HL-60 (cell line): ENCODE measurements around the gene YWHAE.

Experiments used
- DNase-seq, 2 experiments: peaks; one replicate each; pipeline ENCODE4 v3.0.0-alpha.2; 2010 to 2020; ENCODE audit warnings: low read depth in 1 of 2, low spot score in 1 of 2
- H3K27ac ChIP-seq: fragments of 250-450 bp; sonication (Bioruptor Pico); replicated peaks from 2 replicates; pipeline ENCODE4 v1.5.1; 2020; ENCODE audit warnings: mild to moderate bottlenecking, moderate library complexity
- H3K27me3 ChIP-seq: fragments of 250-450 bp; sonication (Bioruptor Pico); 2 replicates; pipeline ENCODE4 v1.5.1; 2021; ENCODE audit warnings: mild to moderate bottlenecking, moderate library complexity; ENCODE audit not compliant: insufficient read depth, poor library complexity, severe bottlenecking
- H3K4me3 ChIP-seq: replicated peaks from 2 replicates; pipeline ENCODE4 v1.5.1; 2011; ENCODE audit warnings: mild to moderate bottlenecking, control low read depth, low read length; ENCODE audit not compliant: insufficient read depth
- GABPA ChIP-seq: IDR thresholded peaks from 2 replicates; pipeline ENCODE4 v1.6.1; 2012; ENCODE audit warnings: low read depth
- POLR2AphosphoS5 ChIP-seq: IDR thresholded peaks from 2 replicates; pipeline ENCODE4 v1.6.1; 2012; ENCODE audit warnings: low read depth
- SPI1 ChIP-seq: IDR thresholded peaks from 2 replicates; pipeline ENCODE4 v1.6.1; 2012; ENCODE audit warnings: low read depth, mild to moderate bottlenecking, borderline replicate concordance
- TF ChIP-seq, protein P1 (sequence below): IDR thresholded peaks from 2 replicates; pipeline ENCODE4 v1.6.1; 2012; ENCODE audit warnings: low read depth; ENCODE audit not compliant: insufficient replicate concordance
- TF ChIP-seq, protein P2 (sequence below): IDR thresholded peaks from one replicate; pipeline ENCODE4 v1.5.1; 2011; ENCODE audit warnings: low read length, control low read depth, inconsistent platforms; ENCODE audit not compliant: insufficient read depth

Gene YWHAE

DNA sequence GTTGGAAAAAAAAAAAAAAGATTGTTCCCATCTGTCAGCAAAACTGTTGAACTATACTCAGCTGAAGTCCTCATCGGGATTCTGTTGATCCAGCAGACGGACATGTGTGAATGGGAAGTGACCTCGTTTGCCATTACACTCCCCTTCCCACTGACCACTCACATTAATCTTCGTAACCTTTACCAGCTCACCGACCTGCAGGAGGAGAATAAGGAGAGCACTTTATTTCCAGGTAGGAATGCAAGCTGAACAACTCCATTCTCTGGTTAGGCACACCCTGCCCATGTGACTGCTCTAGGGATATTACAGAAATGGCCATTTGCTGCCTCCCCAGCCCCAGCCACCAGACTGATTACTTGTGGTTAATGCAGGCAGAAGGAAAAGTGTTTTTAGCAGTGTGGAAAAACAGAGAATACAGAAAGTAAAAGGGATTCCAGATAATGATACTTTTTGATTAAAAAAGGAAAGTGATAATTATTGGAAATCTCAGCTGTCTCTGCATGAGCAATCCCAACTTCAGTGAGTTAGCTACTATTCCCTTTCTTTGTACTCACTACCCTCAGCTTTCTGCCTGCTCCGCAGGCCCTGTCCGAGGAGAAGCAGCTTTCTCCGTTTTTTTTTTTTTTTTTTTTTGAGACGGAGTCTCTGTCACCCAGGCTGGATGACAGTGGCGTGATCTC is 23.6 kb upstream of the YWHAE start:
- Histone ChIP-seq H3K27ac (no peak overlapping the region), H3K27me3 (no peaks in the 10 kb centered on the region), H3K4me3 (no peak overlapping the region)
- no peak for DNase-seq
- TF ChIP-seq POLR2AphosphoS5 (no peak), GABPA (no peak), SPI1 (no peak)
- TF ChIP-seq, protein P1, sequence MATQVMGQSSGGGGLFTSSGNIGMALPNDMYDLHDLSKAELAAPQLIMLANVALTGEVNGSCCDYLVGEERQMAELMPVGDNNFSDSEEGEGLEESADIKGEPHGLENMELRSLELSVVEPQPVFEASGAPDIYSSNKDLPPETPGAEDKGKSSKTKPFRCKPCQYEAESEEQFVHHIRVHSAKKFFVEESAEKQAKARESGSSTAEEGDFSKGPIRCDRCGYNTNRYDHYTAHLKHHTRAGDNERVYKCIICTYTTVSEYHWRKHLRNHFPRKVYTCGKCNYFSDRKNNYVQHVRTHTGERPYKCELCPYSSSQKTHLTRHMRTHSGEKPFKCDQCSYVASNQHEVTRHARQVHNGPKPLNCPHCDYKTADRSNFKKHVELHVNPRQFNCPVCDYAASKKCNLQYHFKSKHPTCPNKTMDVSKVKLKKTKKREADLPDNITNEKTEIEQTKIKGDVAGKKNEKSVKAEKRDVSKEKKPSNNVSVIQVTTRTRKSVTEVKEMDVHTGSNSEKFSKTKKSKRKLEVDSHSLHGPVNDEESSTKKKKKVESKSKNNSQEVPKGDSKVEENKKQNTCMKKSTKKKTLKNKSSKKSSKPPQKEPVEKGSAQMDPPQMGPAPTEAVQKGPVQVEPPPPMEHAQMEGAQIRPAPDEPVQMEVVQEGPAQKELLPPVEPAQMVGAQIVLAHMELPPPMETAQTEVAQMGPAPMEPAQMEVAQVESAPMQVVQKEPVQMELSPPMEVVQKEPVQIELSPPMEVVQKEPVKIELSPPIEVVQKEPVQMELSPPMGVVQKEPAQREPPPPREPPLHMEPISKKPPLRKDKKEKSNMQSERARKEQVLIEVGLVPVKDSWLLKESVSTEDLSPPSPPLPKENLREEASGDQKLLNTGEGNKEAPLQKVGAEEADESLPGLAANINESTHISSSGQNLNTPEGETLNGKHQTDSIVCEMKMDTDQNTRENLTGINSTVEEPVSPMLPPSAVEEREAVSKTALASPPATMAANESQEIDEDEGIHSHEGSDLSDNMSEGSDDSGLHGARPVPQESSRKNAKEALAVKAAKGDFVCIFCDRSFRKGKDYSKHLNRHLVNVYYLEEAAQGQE: no peak
- TF ChIP-seq, protein P2, sequence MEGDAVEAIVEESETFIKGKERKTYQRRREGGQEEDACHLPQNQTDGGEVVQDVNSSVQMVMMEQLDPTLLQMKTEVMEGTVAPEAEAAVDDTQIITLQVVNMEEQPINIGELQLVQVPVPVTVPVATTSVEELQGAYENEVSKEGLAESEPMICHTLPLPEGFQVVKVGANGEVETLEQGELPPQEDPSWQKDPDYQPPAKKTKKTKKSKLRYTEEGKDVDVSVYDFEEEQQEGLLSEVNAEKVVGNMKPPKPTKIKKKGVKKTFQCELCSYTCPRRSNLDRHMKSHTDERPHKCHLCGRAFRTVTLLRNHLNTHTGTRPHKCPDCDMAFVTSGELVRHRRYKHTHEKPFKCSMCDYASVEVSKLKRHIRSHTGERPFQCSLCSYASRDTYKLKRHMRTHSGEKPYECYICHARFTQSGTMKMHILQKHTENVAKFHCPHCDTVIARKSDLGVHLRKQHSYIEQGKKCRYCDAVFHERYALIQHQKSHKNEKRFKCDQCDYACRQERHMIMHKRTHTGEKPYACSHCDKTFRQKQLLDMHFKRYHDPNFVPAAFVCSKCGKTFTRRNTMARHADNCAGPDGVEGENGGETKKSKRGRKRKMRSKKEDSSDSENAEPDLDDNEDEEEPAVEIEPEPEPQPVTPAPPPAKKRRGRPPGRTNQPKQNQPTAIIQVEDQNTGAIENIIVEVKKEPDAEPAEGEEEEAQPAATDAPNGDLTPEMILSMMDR: no peak

DNA sequence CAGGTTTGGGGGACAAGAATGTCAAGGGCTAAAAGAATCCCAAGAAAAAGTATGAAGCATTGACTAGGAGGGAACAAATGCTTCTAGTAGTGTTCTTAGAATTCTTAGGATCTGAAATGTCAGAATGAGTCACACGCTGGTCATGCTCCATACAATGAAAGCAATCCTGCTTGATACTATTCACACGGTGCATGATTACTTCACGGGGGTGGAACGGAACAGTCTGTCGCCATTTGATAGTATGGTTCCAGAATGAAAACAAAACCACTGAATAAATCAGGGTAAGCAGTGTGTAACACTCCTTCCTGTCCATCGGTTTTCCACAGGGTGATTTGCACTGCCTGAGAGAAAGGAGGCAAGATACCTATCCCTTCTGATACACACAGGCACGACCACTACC is 22.9 kb upstream of the YWHAE start:
- H3K27me3 ChIP-seq: no peaks in the 10 kb centered on the region
- DNase-seq: no peak
- no peak overlapping the region for H3K4me3 ChIP-seq
- no peak overlapping the region for H3K27ac ChIP-seq
- TF ChIP-seq, protein P2: no peak
- TF ChIP-seq SPI1 (no peak), GABPA (no peak), POLR2AphosphoS5 (no peak)
- TF ChIP-seq, protein P1: no peak

DNA sequence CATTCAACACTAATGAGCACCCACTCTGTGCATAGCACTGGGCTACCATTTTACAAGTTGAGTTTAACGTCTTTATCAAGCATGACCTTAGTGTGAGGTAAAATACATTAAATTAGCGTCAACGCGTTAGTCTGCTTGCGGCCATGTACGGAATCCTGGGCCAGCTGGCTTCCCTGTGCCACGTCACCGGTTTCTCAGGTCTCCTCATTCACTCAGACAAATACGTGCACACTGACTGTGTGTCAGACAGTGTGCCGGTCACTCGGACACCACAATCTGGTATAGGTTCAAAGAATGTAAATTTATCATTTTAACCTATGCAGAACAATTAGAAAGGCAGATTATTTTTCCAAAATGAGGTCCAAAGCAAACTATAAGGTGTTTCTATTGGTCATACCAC is 21.4 kb upstream of the YWHAE start:
- H3K4me3 ChIP-seq: no peak overlapping the region
- no peak overlapping the region for H3K27ac ChIP-seq
- TF ChIP-seq GABPA: no peak
- TF ChIP-seq POLR2AphosphoS5: no peak
- TF ChIP-seq, protein P2: no peak
- no peak for TF ChIP-seq SPI1
- TF ChIP-seq, protein P1: no peak
- no peak for DNase-seq
- no peaks in the 10 kb centered on the region for H3K27me3 ChIP-seq
